ENCODE measurements around the gene PKIB.

PKIB gene

GRCh38 chr6:122715725-122716124 is 105.5 kb downstream of the PKIB start:
- 93 to 97% methylated on average over 2 of the region's 2 CpGs for WGBS, 2 experiments
- Histone ChIP-seq H3K27me3 (ENCODE audit: control insufficient read depth, insufficient read depth, low read length, poor library complexity, severe bottlenecking) (no peaks in the 10 kb centered on the region), H3K4me3 (ENCODE audit: insufficient read depth, low read depth, low read length) (no peak overlapping the region), H3K27ac (ENCODE audit: insufficient read depth, low read depth, low read length, poor library complexity, severe bottlenecking) (no peak overlapping the region), H3K36me3 (ENCODE audit: control insufficient read depth, insufficient read depth, low read length) (no peaks in the 10 kb centered on the region), H3K4me1 (ENCODE audit: control insufficient read depth, insufficient read depth, low read length) (peaks cover 7% of the 10 kb centered on the region), H3K9me3 (ENCODE audit: control insufficient read depth, low read length) (no peaks in the 10 kb centered on the region)

GRCh38 chr6:122717350-122717749 is 107.1 kb downstream of the PKIB start:
- Histone ChIP-seq H3K27ac (ENCODE audit: insufficient read depth, low read depth, low read length, poor library complexity, severe bottlenecking) (peak overlapping the region; percentile 60), H3K4me3 (ENCODE audit: insufficient read depth, low read depth, low read length) (no peak overlapping the region), H3K27me3 (ENCODE audit: control insufficient read depth, insufficient read depth, low read length, poor library complexity, severe bottlenecking) (no peaks in the 10 kb centered on the region), H3K36me3 (ENCODE audit: control insufficient read depth, insufficient read depth, low read length) (no peaks in the 10 kb centered on the region), H3K9me3 (ENCODE audit: control insufficient read depth, low read length) (no peaks in the 10 kb centered on the region), H3K4me1 (ENCODE audit: control insufficient read depth, insufficient read depth, low read length) (peaks cover 7% of the 10 kb centered on the region)
- WGBS, 2 experiments = 34 to 48% methylated on average over 2 of the region's 2 CpGs

- Histone ChIP-seq H3K4me3 (ENCODE audit: insufficient read depth, low read depth, low read length) (no peak overlapping the region), H3K9me3 (ENCODE audit: control insufficient read depth, low read length) (no peaks in the 10 kb centered on the region), H3K27me3 (ENCODE audit: control insufficient read depth, insufficient read depth, low read length, poor library complexity, severe bottlenecking) (no peaks in the 10 kb centered on the region), H3K4me1 (ENCODE audit: control insufficient read depth, insufficient read depth, low read length) (peaks cover 7% of the 10 kb centered on the region), H3K36me3 (ENCODE audit: control insufficient read depth, insufficient read depth, low read length) (no peaks in the 10 kb centered on the region), H3K27ac (ENCODE audit: insufficient read depth, low read depth, low read length, poor library complexity, severe bottlenecking) (no peak overlapping the region)
- WGBS, 2 experiments = 94 to 96% methylated on average over 3 to 4 of the region's 4 CpGs
These were observed 108.4 kb downstream of the PKIB start for GRCh38 chr6:122718616-122719015.

- Histone ChIP-seq H3K4me1 (ENCODE audit: control insufficient read depth, insufficient read depth, low read length) (peaks cover 7% of the 10 kb centered on the region), H3K36me3 (ENCODE audit: control insufficient read depth, insufficient read depth, low read length) (no peaks in the 10 kb centered on the region), H3K4me3 (ENCODE audit: insufficient read depth, low read depth, low read length) (no peak overlapping the region), H3K27ac (ENCODE audit: insufficient read depth, low read depth, low read length, poor library complexity, severe bottlenecking) (no peak overlapping the region), H3K9me3 (ENCODE audit: control insufficient read depth, low read length) (no peaks in the 10 kb centered on the region), H3K27me3 (ENCODE audit: control insufficient read depth, insufficient read depth, low read length, poor library complexity, severe bottlenecking) (no peaks in the 10 kb centered on the region)
These were observed 109.0 kb downstream of the PKIB start for GRCh38 chr6:122719176-122719575.

GRCh38 chr6:122722746-122723145 is 112.5 kb downstream of the PKIB start:
- no peak overlapping the region for H3K27ac ChIP-seq (ENCODE audit: insufficient read depth, low read depth, low read length, poor library complexity, severe bottlenecking)
- H3K36me3 ChIP-seq (ENCODE audit: control insufficient read depth, insufficient read depth, low read length) = no peaks in the 10 kb centered on the region
- WGBS, 2 experiments = 92 to 94% methylated on average over 4 of the region's 4 CpGs
- H3K4me3 ChIP-seq (ENCODE audit: insufficient read depth, low read depth, low read length) = no peak overlapping the region
- H3K27me3 ChIP-seq (ENCODE audit: control insufficient read depth, insufficient read depth, low read length, poor library complexity, severe bottlenecking) = no peaks in the 10 kb centered on the region
- H3K9me3 ChIP-seq (ENCODE audit: control insufficient read depth, low read length) = no peaks in the 10 kb centered on the region
- H3K4me1 ChIP-seq (ENCODE audit: control insufficient read depth, insufficient read depth, low read length) = no peaks in the 10 kb centered on the region

GRCh38 chr6:122726649-122727048 is 116.4 kb downstream of the PKIB start:
- H3K36me3 ChIP-seq (ENCODE audit: control insufficient read depth, insufficient read depth, low read length) = no peaks in the 10 kb centered on the region
- no peak overlapping the region for H3K27ac ChIP-seq (ENCODE audit: insufficient read depth, low read depth, low read length, poor library complexity, severe bottlenecking)
- 43 to 51% methylated on average over 2 of the region's 2 CpGs for WGBS, 2 experiments
- no peak overlapping the region for H3K4me3 ChIP-seq (ENCODE audit: insufficient read depth, low read depth, low read length)
- H3K9me3 ChIP-seq (ENCODE audit: control insufficient read depth, low read length) = no peaks in the 10 kb centered on the region
- no peaks in the 10 kb centered on the region for H3K27me3 ChIP-seq (ENCODE audit: control insufficient read depth, insufficient read depth, low read length, poor library complexity, severe bottlenecking)
- no peaks in the 10 kb centered on the region for H3K4me1 ChIP-seq (ENCODE audit: control insufficient read depth, insufficient read depth, low read length)

- H3K9me3 ChIP-seq (ENCODE audit: control insufficient read depth, low read length) = no peaks in the 10 kb centered on the region
- no peaks in the 10 kb centered on the region for H3K36me3 ChIP-seq (ENCODE audit: control insufficient read depth, insufficient read depth, low read length)
- H3K27me3 ChIP-seq (ENCODE audit: control insufficient read depth, insufficient read depth, low read length, poor library complexity, severe bottlenecking) = no peaks in the 10 kb centered on the region
- no peak overlapping the region for H3K4me3 ChIP-seq (ENCODE audit: insufficient read depth, low read depth, low read length)
- 100% methylated on average over 1 of the region's 1 CpG; no CpG with 5 or more reads in 1 of the 2 experiments for WGBS, 2 experiments
- H3K27ac ChIP-seq (ENCODE audit: insufficient read depth, low read depth, low read length, poor library complexity, severe bottlenecking) = no peak overlapping the region
- no peaks in the 10 kb centered on the region for H3K4me1 ChIP-seq (ENCODE audit: control insufficient read depth, insufficient read depth, low read length)
These were observed 117.0 kb downstream of the PKIB start for GRCh38 chr6:122727244-122727643.

GRCh38 chr6:122730334-122730733 is 120.1 kb downstream of the PKIB start:
- no peaks in the 10 kb centered on the region for H3K27me3 ChIP-seq (ENCODE audit: control insufficient read depth, insufficient read depth, low read length, poor library complexity, severe bottlenecking)
- H3K27ac ChIP-seq (ENCODE audit: insufficient read depth, low read depth, low read length, poor library complexity, severe bottlenecking) = peak overlapping the region; percentile 29
- H3K9me3 ChIP-seq (ENCODE audit: control insufficient read depth, low read length) = no peaks in the 10 kb centered on the region
- H3K36me3 ChIP-seq (ENCODE audit: control insufficient read depth, insufficient read depth, low read length) = no peaks in the 10 kb centered on the region
- 92 to 93% methylated on average over 3 of the region's 3 CpGs for WGBS, 2 experiments
- no peak overlapping the region for H3K4me3 ChIP-seq (ENCODE audit: insufficient read depth, low read depth, low read length)
- peaks cover 2% of the 10 kb centered on the region for H3K4me1 ChIP-seq (ENCODE audit: control insufficient read depth, insufficient read depth, low read length)

GRCh38 chr6:122730775-122731386 is 120.7 kb downstream of the PKIB start:
- Histone ChIP-seq H3K36me3 (ENCODE audit: control insufficient read depth, insufficient read depth, low read length) (no peaks in the 10 kb centered on the region), H3K27me3 (ENCODE audit: control insufficient read depth, insufficient read depth, low read length, poor library complexity, severe bottlenecking) (no peaks in the 10 kb centered on the region), H3K27ac (ENCODE audit: insufficient read depth, low read depth, low read length, poor library complexity, severe bottlenecking) (peak overlapping the region; percentile 29), H3K9me3 (ENCODE audit: control insufficient read depth, low read length) (no peaks in the 10 kb centered on the region), H3K4me1 (ENCODE audit: control insufficient read depth, insufficient read depth, low read length) (peaks cover 7% of the 10 kb centered on the region), H3K4me3 (ENCODE audit: insufficient read depth, low read depth, low read length) (no peak overlapping the region)
- 22 to 25% methylated on average over 4 of the region's 4 CpGs for WGBS, 2 experiments

- H3K4me3 ChIP-seq (ENCODE audit: insufficient read depth, low read depth, low read length) = no peak overlapping the region
- no peaks in the 10 kb centered on the region for H3K36me3 ChIP-seq (ENCODE audit: control insufficient read depth, insufficient read depth, low read length)
- H3K27me3 ChIP-seq (ENCODE audit: control insufficient read depth, insufficient read depth, low read length, poor library complexity, severe bottlenecking) = no peaks in the 10 kb centered on the region
- H3K9me3 ChIP-seq (ENCODE audit: control insufficient read depth, low read length) = no peaks in the 10 kb centered on the region
- H3K27ac ChIP-seq (ENCODE audit: insufficient read depth, low read depth, low read length, poor library complexity, severe bottlenecking) = no peak overlapping the region
- 76 to 87% methylated on average over 2 to 4 of the region's 4 CpGs for WGBS, 2 experiments
- peaks cover 7% of the 10 kb centered on the region for H3K4me1 ChIP-seq (ENCODE audit: control insufficient read depth, insufficient read depth, low read length)
These were observed 123.1 kb downstream of the PKIB start for GRCh38 chr6:122733259-122733658.

Measured in ectodermal cell (in vitro differentiated cells).